Endodermal cell (in vitro differentiated cells): ENCODE measurements around the gene HS6ST3. TPM values are rescaled to one million over a fixed set of nuclear protein-coding genes. Genes with fewer than 3 reads are reported as not detected.

ENCODE experiments used
- DNase-seq: peaks from one replicate; pipeline ENCODE4 v3.0.0-alpha.2; 2017
- H3K27ac ChIP-seq: 2 replicates; pipeline ENCODE4 v1.5.1; 2013; ENCODE audit warnings: mild to moderate bottlenecking, low read depth, low read length, moderate library complexity
- H3K27me3 ChIP-seq: 2 replicates; pipeline ENCODE4 v1.6.1; 2013; ENCODE audit warnings: mild to moderate bottlenecking, low read length, moderate library complexity; ENCODE audit not compliant: insufficient read depth, control insufficient read depth, poor library complexity, severe bottlenecking
- H3K36me3 ChIP-seq: 2 replicates; pipeline ENCODE4 v1.7.0; 2013; ENCODE audit warnings: mild to moderate bottlenecking, low read length, moderate library complexity; ENCODE audit not compliant: control insufficient read depth, insufficient read depth
- H3K4me1 ChIP-seq: one replicate; pipeline ENCODE4 v1.7.0; 2013; ENCODE audit warnings: low read length; ENCODE audit not compliant: control insufficient read depth, insufficient read depth
- H3K4me3 ChIP-seq: 2 replicates; pipeline ENCODE4 v1.5.1; 2013; ENCODE audit warnings: mild to moderate bottlenecking, low read length, moderate library complexity
- H3K9ac ChIP-seq: 2 replicates; pipeline ENCODE4 v1.6.1; 2013; ENCODE audit warnings: mild to moderate bottlenecking, low read length, moderate library complexity; ENCODE audit not compliant: poor library complexity, severe bottlenecking; ENCODE audit errors: extremely low read depth
- H3K9me3 ChIP-seq: 2 replicates; pipeline ENCODE4 v1.6.1; 2013; ENCODE audit warnings: mild to moderate bottlenecking, low read length, moderate library complexity; ENCODE audit not compliant: control insufficient read depth
- H3K27ac Mint-ChIP-seq: 2 replicates; pipeline ENCODE4 v1.8.0; 2020; ENCODE audit warnings: mixed read lengths
- H3K27me3 Mint-ChIP-seq: 2 replicates; pipeline ENCODE4 v1.8.0; 2021; ENCODE audit warnings: mild to moderate bottlenecking, mixed read lengths; ENCODE audit not compliant: insufficient read depth
- H3K36me3 Mint-ChIP-seq: 2 replicates; pipeline ENCODE4 v1.8.0; 2020; ENCODE audit warnings: low read depth, mixed read lengths
- H3K4me1 Mint-ChIP-seq: 2 replicates; pipeline ENCODE4 v1.8.0; 2020; ENCODE audit warnings: mixed read lengths
- H3K4me3 Mint-ChIP-seq: 2 replicates; pipeline ENCODE4 v1.8.0; 2020; ENCODE audit warnings: mild to moderate bottlenecking, moderate library complexity, mixed read lengths
- H3K9me3 Mint-ChIP-seq: 2 replicates; pipeline ENCODE4 v1.8.0; 2020; ENCODE audit warnings: mild to moderate bottlenecking, mixed read lengths
- WGBS, 2 experiments: methylation state at CpG; one replicate each; pipeline versions ENCODE4 v1.1.5 to v1.1.7; 2013; ENCODE audit warnings: missing lambda C conversion rate in 2 of 2, mixed read lengths in 1 of 2; ENCODE audit not compliant: insufficient coverage in 1 of 2, insufficient read length in 1 of 2; 5-methylcytosine and 5-hydroxymethylcytosine counted together
- total RNA-seq, 2 donors: library from RNA; stranded (reverse); fragmentation: NEBNext Ultra II Directional in 1 of 2; extraction: Animal tissue kit (Norgen Biotek cat#: 25700) in 1 of 2; gene quantifications; 2 replicates in 1 of 2; 3 replicates in 1 of 2; pipeline ENCODE4 v1.2.1, GENCODE V29; 2021
- TF ChIP-seq, protein P1 (sequence below): fragments of 200-600 bp; sonication (generic); conservative IDR thresholded peaks from 2 replicates; pipeline ENCODE4 v1.5.0; 2021; ENCODE audit warnings: antibody characterized with exemption, mild to moderate bottlenecking

Gene HS6ST3
- total RNA-seq, 2 donors from 2014 or later = 0.84 to 1.1 TPM

DNA sequence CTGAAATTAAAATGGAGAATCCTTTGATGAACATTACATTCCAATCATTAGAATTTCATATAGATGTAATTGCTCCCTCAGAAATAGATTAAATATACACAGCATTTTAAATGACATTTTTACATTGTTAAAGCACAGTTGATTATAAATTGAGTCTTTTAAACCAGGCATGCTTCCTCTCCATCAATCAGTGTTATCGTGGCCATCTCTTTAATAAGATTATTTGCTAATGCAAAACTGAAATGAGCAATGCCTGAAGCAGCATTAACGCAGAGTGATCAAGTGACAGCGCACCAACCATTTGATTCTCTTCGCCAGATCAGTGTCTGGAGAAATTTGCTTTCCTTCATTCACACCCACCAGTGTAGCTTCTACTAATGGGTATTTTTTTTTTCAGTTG is 644.6 kb downstream of the HS6ST3 start:
- Mint-ChIP-seq H3K9me3 (no peaks in the 10 kb centered on the region), H3K4me1 (no peaks in the 10 kb centered on the region), H3K27ac (no peak overlapping the region), H3K27me3 (no peaks in the 10 kb centered on the region), H3K4me3 (no peak overlapping the region), H3K36me3 (no peaks in the 10 kb centered on the region)
- H3K4me1 ChIP-seq = no peaks in the 10 kb centered on the region
- no peaks in the 10 kb centered on the region for H3K27me3 ChIP-seq
- TF ChIP-seq, protein P1, sequence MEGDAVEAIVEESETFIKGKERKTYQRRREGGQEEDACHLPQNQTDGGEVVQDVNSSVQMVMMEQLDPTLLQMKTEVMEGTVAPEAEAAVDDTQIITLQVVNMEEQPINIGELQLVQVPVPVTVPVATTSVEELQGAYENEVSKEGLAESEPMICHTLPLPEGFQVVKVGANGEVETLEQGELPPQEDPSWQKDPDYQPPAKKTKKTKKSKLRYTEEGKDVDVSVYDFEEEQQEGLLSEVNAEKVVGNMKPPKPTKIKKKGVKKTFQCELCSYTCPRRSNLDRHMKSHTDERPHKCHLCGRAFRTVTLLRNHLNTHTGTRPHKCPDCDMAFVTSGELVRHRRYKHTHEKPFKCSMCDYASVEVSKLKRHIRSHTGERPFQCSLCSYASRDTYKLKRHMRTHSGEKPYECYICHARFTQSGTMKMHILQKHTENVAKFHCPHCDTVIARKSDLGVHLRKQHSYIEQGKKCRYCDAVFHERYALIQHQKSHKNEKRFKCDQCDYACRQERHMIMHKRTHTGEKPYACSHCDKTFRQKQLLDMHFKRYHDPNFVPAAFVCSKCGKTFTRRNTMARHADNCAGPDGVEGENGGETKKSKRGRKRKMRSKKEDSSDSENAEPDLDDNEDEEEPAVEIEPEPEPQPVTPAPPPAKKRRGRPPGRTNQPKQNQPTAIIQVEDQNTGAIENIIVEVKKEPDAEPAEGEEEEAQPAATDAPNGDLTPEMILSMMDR = no peak
- no peak overlapping the region for H3K27ac ChIP-seq
- no peaks in the 10 kb centered on the region for H3K36me3 ChIP-seq
- no peak for DNase-seq
- no peaks in the 10 kb centered on the region for H3K9me3 ChIP-seq
- no peak overlapping the region for H3K4me3 ChIP-seq
- WGBS, 2 experiments = 89 to 92% methylated on average over 4 of the region's 4 CpGs
- H3K9ac ChIP-seq = no peak overlapping the region

GRCh38 chr13:96741779-96742178 is 651.9 kb downstream of the HS6ST3 start:
- H3K36me3 Mint-ChIP-seq = no peaks in the 10 kb centered on the region

DNA sequence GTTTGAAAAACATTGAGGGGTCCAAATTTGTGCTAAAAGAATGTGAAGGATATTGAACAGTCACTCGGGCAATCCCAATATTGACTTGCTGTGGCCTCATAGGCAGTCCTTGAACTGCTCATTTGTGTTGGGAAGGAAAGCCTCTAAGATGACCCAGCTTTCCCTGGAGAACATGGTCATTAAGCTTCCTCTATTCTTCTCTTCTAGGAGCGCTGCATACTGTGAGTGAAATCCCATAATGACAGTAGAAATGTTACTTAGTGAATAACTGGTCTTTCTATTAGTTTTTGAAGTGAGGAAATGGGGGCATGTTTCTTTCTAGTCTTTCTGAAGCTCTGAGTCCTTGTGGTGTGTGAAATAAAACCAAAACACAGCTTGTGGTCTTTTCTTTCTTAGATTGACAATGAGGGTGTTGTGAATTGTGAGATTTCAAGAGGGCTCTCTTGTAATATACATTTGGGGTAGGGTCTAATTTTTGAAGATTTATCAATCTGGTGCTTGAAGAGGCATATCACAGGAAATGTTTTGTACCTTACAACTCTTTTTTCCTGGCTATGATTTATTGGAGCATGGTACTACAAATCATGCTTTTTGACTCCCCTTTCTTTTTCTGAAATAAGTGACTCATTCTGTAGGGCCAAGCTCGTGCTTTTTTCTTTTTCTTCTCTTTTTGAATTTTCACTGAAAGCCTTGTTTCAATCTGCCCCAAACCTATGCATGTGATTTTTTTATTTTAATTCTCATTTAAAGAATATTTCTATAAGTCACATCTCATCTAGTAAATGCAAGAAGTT is 653.6 kb downstream of the HS6ST3 start:
- no peak overlapping the region for H3K27ac Mint-ChIP-seq
- H3K27ac ChIP-seq = no peak overlapping the region
- no peaks in the 10 kb centered on the region for H3K4me1 ChIP-seq
- TF ChIP-seq, protein P1 = no peak
- DNase-seq = no peak
- no peak overlapping the region for H3K4me3 ChIP-seq
- no peaks in the 10 kb centered on the region for H3K9me3 ChIP-seq
- no peak overlapping the region for H3K4me3 Mint-ChIP-seq
- H3K4me1 Mint-ChIP-seq = no peaks in the 10 kb centered on the region
- 93 to 100% methylated on average over 2 to 3 of the region's 3 CpGs for WGBS, 2 experiments
- no peak overlapping the region for H3K9ac ChIP-seq
- H3K36me3 ChIP-seq = no peaks in the 10 kb centered on the region
- H3K36me3 Mint-ChIP-seq = no peaks in the 10 kb centered on the region
- no peaks in the 10 kb centered on the region for H3K27me3 ChIP-seq
- no peaks in the 10 kb centered on the region for H3K9me3 Mint-ChIP-seq
- peaks cover 4% of the 10 kb centered on the region for H3K27me3 Mint-ChIP-seq

More at GRCh38 chr13:96741779-96742178, 651.9 kb downstream of the HS6ST3 start:
- no peak overlapping the region for H3K4me3 ChIP-seq
- H3K9ac ChIP-seq = no peak overlapping the region
- no peak for DNase-seq
- Mint-ChIP-seq H3K9me3 (no peaks in the 10 kb centered on the region), H3K27me3 (peaks cover 4% of the 10 kb centered on the region), H3K4me3 (no peak overlapping the region), H3K4me1 (no peaks in the 10 kb centered on the region), H3K27ac (no peak overlapping the region)
- TF ChIP-seq, protein P1 = no peak
- H3K27ac ChIP-seq = no peak overlapping the region
- no peaks in the 10 kb centered on the region for H3K4me1 ChIP-seq
- H3K27me3 ChIP-seq = no peaks in the 10 kb centered on the region
- WGBS, 2 experiments = 90 to 100% methylated on average over 1 to 3 of the region's 3 CpGs
- no peaks in the 10 kb centered on the region for H3K36me3 ChIP-seq
- no peaks in the 10 kb centered on the region for H3K9me3 ChIP-seq
